ENCODE data around the gene TMEM59L.
"Not testable (repeated sequence)": the region's sequence is repeated elsewhere in the genome, so short reads cannot be mapped to it uniquely, and the experiment has no call there.

TMEM59L gene

GRCh38 chr19:18594096-18594823, 18.4 kb upstream of the TMEM59L start:
- DNase-seq: peak; percentile 79

GRCh38 chr19:18594824-18595373, 17.8 kb upstream of the TMEM59L start:
- DNase-seq: no peak

GRCh38 chr19:18595475-18595874, 17.2 kb upstream of the TMEM59L start:
- no peak for DNase-seq

- DNase-seq: no peak
These were observed 15.9 kb upstream of the TMEM59L start for GRCh38 chr19:18596752-18597157.

GRCh38 chr19:18597809-18598660, 14.6 kb upstream of the TMEM59L start:
- DNase-seq: no peak

- no peak for DNase-seq
These were observed 13.2 kb upstream of the TMEM59L start for GRCh38 chr19:18599485-18599884.

GRCh38 chr19:18600692-18601397, 11.8 kb upstream of the TMEM59L start:
- not testable (repeated sequence) for DNase-seq

GRCh38 chr19:18601875-18602274, 10.8 kb upstream of the TMEM59L start:
- no peak for DNase-seq

GRCh38 chr19:18603255-18603957, 9.3 kb upstream of the TMEM59L start:
- DNase-seq: no peak

- no peak for DNase-seq
These were observed 8.5 kb upstream of the TMEM59L start for GRCh38 chr19:18603958-18604819.

GRCh38 chr19:18604820-18605159, 7.9 kb upstream of the TMEM59L start:
- DNase-seq: no peak

- no peak for DNase-seq
These were observed 7.5 kb upstream of the TMEM59L start for GRCh38 chr19:18605196-18605545.

GRCh38 chr19:18605546-18606280, 7.0 kb upstream of the TMEM59L start:
- DNase-seq: no peak

- DNase-seq: no peak
These were observed 6.1 kb upstream of the TMEM59L start, which contains the start of gene CRLF1 for GRCh38 chr19:18606281-18607225. Gene CRLF1, minus strand, starts transcription at chr19:18606799. Its CDS starts 143 bp downstream, at chr19:18606656.

GRCh38 chr19:18607226-18608101, 5.2 kb upstream of the TMEM59L start:
- DNase-seq: no peak

GRCh38 chr19:18608102-18608804, 4.4 kb upstream of the TMEM59L start:
- no peak for DNase-seq

- DNase-seq: no peak
These were observed 3.6 kb upstream of the TMEM59L start for GRCh38 chr19:18608805-18609716.

All from activated CD4-positive, alpha-beta T cell treated with anti-CD3 and anti-CD28 coated beads, Interleukin-2, Interleukin-6, amounts not matched to agents 100 ng/mL and 50 ng/mL, durations not matched to agents 16 hours and 8 hours (primary cell).